ENCODE measurements around the gene SLC16A3. TPM values are rescaled to one million over a fixed set of nuclear protein-coding genes. Genes with fewer than 3 reads are reported as not detected.

SLC16A3 gene
- total RNA-seq, 2 experiments from 2014 or later = 93.4 to 99.0 TPM

GRCh38 chr17:82235056-82235774 lies 6.4 kb downstream of the SLC16A3 start:
- Histone ChIP-seq H3K27me3 (ENCODE audit: control insufficient read depth in 1 of 2, insufficient read depth in 2 of 2, low read length in 2 of 2) (no peaks in the 10 kb centered on the region), H3K9me3 (ENCODE audit: control insufficient read depth in 1 of 2, insufficient read depth in 1 of 2, low read length in 2 of 2) (peaks cover 0 to 4% of the 10 kb centered on the region in 2 experiments), H3K4me1 (ENCODE audit: insufficient read depth, low read length) (peaks cover 70% of the 10 kb centered on the region), H3K27ac (ENCODE audit: low read depth in 1 of 2, low read length in 2 of 2) (no peak overlapping the region), H3K4me3 (ENCODE audit: low read length) (no peak overlapping the region), H3K36me3 (ENCODE audit: insufficient read depth, low read length) (peaks cover 7% of the 10 kb centered on the region)
- H3K4me1 Mint-ChIP-seq (ENCODE audit: low read depth) = peaks cover 32% of the 10 kb centered on the region
- no peak for TF ChIP-seq CTCF (IDR thresholded peaks at IDR 0.05)
- intact Hi-C loops (cut with DNase I, micrococcal nuclease) = loop anchor here (5.0 to 10.0 kb wide), 5 partner anchors 33 to 200 kb away; partner anchors contain the start of genes CSNK1D (in 1 of the 2), DCXR (in 1 of the 2) and RAC3 (in 1 of the 2)
- H3K9me3 Mint-ChIP-seq = no peaks in the 10 kb centered on the region
- CTCF ChIA-PET = interaction anchor here (0.8 to 2.3 kb wide), 9 partner anchors 22 to 205 kb away, joined by 3 to 14 read pairs (median 6); partner anchors contain the start of gene CD7
- no peaks in the 10 kb centered on the region for H3K27me3 Mint-ChIP-seq
- H3K36me3 Mint-ChIP-seq (ENCODE audit: low read depth) = peaks cover 6% of the 10 kb centered on the region
- DNase-seq (peak in 1 of 14 experiments; percentile 7), ATAC-seq (ENCODE audit: poor library complexity) (no peak)
- POLR2A ChIA-PET = interaction anchor here (0.7 to 2.5 kb wide), 8 partner anchors 29 to 170 kb away, joined by 3 to 21 read pairs (median 7); partner anchors contain the start of gene DUS1L
- peak overlapping the region; percentile 56 for H3K27ac Mint-ChIP-seq
- peak overlapping the region; percentile 42 for H3K4me3 Mint-ChIP-seq

GRCh38 chr17:82235775-82236141 lies 6.9 kb downstream of the SLC16A3 start:
- H3K27ac ChIP-seq (ENCODE audit: low read depth in 1 of 2, low read length in 2 of 2) = no peak overlapping the region
- peaks cover 0 to 4% of the 10 kb centered on the region in 2 experiments for H3K9me3 ChIP-seq (ENCODE audit: control insufficient read depth in 1 of 2, insufficient read depth in 1 of 2, low read length in 2 of 2)
- Mint-ChIP-seq H3K4me3 (no peak overlapping the region), H3K36me3 (ENCODE audit: low read depth) (peaks cover 11% of the 10 kb centered on the region), H3K27me3 (no peaks in the 10 kb centered on the region), H3K27ac (peak overlapping the region; percentile 56), H3K9me3 (no peaks in the 10 kb centered on the region), H3K4me1 (ENCODE audit: low read depth) (peaks cover 36% of the 10 kb centered on the region)
- intact Hi-C loops (cut with DNase I, micrococcal nuclease) = loop anchor here (1.0 to 10.0 kb wide), 8 partner anchors 33 to 201 kb away; partner anchors contain the start of genes CSNK1D (in 1 of the 2), DCXR (in 1 of the 2) and RAC3 (in 1 of the 2)
- ChIA-PET CTCF (interaction anchor here (0.6 to 2.3 kb wide), 14 partner anchors 20 to 205 kb away, joined by 3 to 14 read pairs (median 4); partner anchors contain the start of gene CD7), POLR2A (interaction anchor here (0.6 to 2.4 kb wide), 8 partner anchors 30 to 219 kb away, joined by 3 to 21 read pairs (median 6); partner anchors contain the start of gene DUS1L)
- TF ChIP-seq CTCF (IDR thresholded peaks at IDR 0.05) = no peak
- ATAC-seq (ENCODE audit: poor library complexity) = no peak
- peaks cover 70% of the 10 kb centered on the region for H3K4me1 ChIP-seq (ENCODE audit: insufficient read depth, low read length)
- peak in 1 of 14 experiments; percentile 54 for DNase-seq
- H3K36me3 ChIP-seq (ENCODE audit: insufficient read depth, low read length) = peaks cover 7% of the 10 kb centered on the region
- H3K4me3 ChIP-seq (ENCODE audit: low read length) = no peak overlapping the region
- H3K27me3 ChIP-seq (ENCODE audit: control insufficient read depth in 1 of 2, insufficient read depth in 2 of 2, low read length in 2 of 2) = no peaks in the 10 kb centered on the region

GRCh38 chr17:82236142-82236971 lies 7.5 kb downstream of the SLC16A3 start:
- intact Hi-C loops (cut with DNase I, micrococcal nuclease) = loop anchor here (1.0 to 10.0 kb wide), 8 partner anchors 34 to 202 kb away; partner anchors contain the start of genes CSNK1D (in 1 of the 2), DCXR (in 1 of the 2) and RAC3 (in 1 of the 2)
- DNase-seq (peak; percentile 57 to 87 (median 66)), ATAC-seq (ENCODE audit: poor library complexity) (peak; percentile 48)
- H3K4me3 Mint-ChIP-seq = no peak overlapping the region
- no peaks in the 10 kb centered on the region for H3K27me3 Mint-ChIP-seq
- H3K36me3 Mint-ChIP-seq (ENCODE audit: low read depth) = peaks cover 14% of the 10 kb centered on the region
- Histone ChIP-seq H3K27ac (ENCODE audit: low read depth in 1 of 2, low read length in 2 of 2) (peak overlapping the region in 1 of 2 donors; percentile 32), H3K9me3 (ENCODE audit: control insufficient read depth in 1 of 2, insufficient read depth in 1 of 2, low read length in 2 of 2) (peaks cover 0 to 4% of the 10 kb centered on the region in 2 experiments), H3K4me3 (ENCODE audit: low read length) (no peak overlapping the region), H3K36me3 (ENCODE audit: insufficient read depth, low read length) (peaks cover 9% of the 10 kb centered on the region), H3K4me1 (ENCODE audit: insufficient read depth, low read length) (peaks cover 72% of the 10 kb centered on the region), H3K27me3 (ENCODE audit: control insufficient read depth in 1 of 2, insufficient read depth in 2 of 2, low read length in 2 of 2) (no peaks in the 10 kb centered on the region)
- CTCF ChIA-PET = interaction anchor here (0.6 to 2.3 kb wide), 15 partner anchors 21 to 206 kb away, joined by 3 to 14 read pairs (median 3); partner anchors contain the start of gene CD7
- H3K4me1 Mint-ChIP-seq (ENCODE audit: low read depth) = peaks cover 40% of the 10 kb centered on the region
- no peaks in the 10 kb centered on the region for H3K9me3 Mint-ChIP-seq
- H3K27ac Mint-ChIP-seq = peak overlapping the region; percentile 56
- peak; percentile 84 for TF ChIP-seq CTCF (IDR thresholded peaks at IDR 0.05)
- POLR2A ChIA-PET = interaction anchor here (0.6 to 2.4 kb wide), 9 partner anchors 30 to 219 kb away, joined by 3 to 21 read pairs (median 4); partner anchors contain the start of genes DUS1L and SECTM1
